Stimulated activated CD8-positive, alpha-beta memory T cell treated with anti-CD3 and anti-CD28 coated beads, Interleukin-7, amount 100 ng/mL, for 4 hours (primary cell): Measurements from ENCODE around the gene UNC80.

Experiments
- DNase-seq, 2 donors: peaks; one replicate each; pipeline ENCODE4 v3.0.0-alpha.2; 2020; ENCODE audit warnings: low read depth in 2 of 2

Gene UNC80

DNA sequence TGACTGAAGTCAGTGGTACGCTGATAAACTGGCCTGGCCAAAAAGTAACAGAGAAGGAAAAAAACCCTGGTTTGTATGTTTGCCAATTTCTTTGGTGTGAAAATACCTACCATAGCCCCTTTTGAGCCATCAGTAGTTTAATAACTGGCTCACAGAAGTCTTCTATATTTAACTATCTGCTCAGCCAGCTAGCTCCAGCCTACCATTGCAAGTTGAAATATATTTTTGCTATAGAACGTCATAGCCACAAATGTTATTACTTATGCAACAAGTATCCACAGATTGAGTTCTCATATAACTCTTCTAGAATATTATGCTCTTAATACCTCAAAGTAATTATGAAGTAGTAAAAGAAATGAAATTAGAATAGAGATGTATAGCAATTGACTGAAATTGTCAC, 256.0 kb downstream of the UNC80 start:
- DNase-seq = no peak

DNA sequence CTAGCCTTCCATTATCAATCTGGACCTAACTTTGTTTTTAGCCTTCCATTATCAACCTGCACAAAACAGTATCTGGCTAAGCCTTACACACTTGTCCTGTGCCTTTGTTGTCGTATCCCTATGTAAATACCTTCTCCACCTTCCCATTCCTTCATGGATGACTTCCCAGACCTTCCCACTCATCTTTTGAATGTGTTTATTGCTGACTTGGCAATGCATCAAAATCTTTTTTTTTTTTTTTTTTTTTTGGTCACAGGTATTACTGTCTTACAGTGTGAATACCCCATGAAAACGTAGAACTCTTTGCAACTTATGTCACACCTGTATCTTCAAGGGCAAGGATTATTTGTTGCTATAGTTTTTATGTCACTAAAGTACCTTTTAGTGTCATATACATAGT, 256.5 kb downstream of the UNC80 start:
- DNase-seq = no peak

DNA sequence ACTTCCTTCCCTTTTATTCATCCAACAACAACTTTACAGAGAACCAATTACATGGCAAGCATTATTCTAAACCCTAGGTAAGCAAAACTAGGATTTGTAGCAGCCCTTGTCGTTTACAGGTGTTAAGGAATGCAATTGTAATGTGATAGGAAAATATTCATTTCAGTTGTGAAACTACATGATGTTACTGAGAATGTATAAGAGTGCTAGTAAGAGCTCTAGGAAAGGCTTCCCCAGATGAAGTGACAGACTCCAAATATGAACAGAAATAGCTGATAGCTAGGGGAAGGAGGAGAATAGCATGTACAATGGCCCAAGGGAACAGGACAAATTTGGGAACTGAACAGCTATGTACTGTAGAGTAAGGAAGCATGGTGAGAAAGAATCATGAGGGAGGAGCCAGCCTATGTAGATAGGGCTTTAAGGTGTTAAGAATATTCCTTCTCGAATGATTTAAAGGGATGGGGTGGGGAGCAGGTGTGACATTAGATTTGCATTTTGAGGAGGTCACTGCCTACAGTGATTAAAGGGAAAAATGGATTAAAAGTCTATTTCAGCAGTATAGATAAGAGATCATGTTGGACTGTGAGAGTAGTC, 262.6 kb downstream of the UNC80 start:
- no peak for DNase-seq

DNA sequence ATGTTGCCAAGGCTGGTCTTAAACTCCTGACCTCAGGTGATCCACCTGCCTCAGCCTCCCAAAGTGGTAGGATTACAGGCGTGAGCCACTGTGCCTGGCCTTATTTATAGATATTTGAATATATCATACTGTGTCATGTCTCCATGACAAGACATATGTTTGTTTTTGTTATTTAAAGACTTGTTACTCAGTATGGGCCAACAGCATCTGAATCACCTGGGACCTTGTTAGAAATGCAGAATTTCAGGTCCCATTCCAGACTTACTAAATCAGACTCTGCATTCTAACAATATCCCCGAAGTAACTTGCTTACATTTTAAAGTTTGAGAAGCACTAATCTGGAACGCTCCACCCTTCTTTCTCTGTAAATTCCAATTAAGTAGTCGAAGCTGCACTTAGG, 264.0 kb downstream of the UNC80 start:
- DNase-seq = no peak

DNA sequence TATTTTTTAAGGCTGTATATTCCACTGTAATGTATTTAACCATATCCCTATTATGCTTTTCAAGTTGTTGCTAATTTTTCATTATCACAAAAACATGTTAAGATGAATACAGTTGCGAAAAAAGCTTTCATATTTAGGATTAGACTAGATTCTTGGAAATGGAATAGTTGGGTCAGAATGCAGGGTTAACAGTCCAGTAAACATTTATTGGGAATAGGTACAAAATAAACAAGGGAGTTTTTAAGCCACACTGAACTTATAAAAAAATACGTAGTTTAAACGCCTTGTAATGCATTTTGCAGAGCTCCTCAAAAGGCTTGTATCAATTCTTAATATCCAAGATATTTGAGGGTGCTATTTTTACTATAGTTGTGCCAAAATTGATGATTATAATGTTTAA, 266.4 kb downstream of the UNC80 start:
- no peak for DNase-seq

DNA sequence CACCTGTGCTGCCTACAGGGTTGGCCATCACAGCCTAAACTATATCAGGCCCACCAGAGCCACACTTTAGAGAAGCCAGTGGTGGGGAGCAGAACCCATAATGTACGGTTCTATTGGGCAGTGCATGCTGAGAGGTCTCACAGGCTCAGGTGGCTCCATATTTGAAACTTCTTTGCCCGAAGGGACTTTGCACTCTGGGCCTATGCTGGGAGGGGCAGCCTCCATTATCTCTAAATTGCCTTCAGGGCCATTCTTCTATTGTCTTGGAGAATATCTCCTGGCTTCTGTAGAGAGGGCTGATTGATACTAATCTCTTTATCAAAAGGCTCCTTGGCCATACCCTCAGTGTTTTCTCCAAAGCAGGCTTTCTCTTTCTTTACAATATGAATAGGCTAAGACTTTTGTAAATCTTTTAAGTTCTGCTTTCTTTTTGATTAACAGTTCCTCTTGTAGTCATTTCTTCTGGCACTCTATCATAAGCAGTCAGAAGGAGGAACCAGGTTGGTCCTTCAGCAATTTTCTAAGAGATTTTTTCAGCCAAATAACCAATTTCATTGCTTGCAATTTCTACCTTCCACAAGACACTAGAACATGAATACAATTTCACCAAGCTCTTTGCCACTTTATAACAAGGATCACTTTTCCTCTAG, 275.3 kb downstream of the UNC80 start:
- no peak for DNase-seq
